NCI-H82 treated with DMSO at 0.1 percent for 48 hours (cell line): Measurements from ENCODE around the gene PTPN22.

Experiments
- DNase-seq: peaks from one replicate; lab custom pipeline; 2025; ENCODE audit not compliant: unreplicated experiment; lab: John Stamatoyannopoulos, UW

The PTPN22 gene

GRCh38 chr1:113887402-113888175 is 16.1 kb upstream of the PTPN22 start, which contains the start of gene BCL2L15:
BCL2L15 (minus strand) TSS chr1:113887581; CDS start chr1:113887375, 206 bp downstream.
- DNase-seq = no peak

- DNase-seq = no peak
These were observed 15.2 kb upstream of the PTPN22 start for GRCh38 chr1:113886417-113887401.

- no peak for DNase-seq
These were observed 10.1 kb upstream of the PTPN22 start for GRCh38 chr1:113881661-113882060.

GRCh38 chr1:113879739-113880038 is 8.2 kb upstream of the PTPN22 start:
- DNase-seq = no peak

- no peak for DNase-seq
These were observed 4.7 kb upstream of the PTPN22 start for GRCh38 chr1:113876176-113876575.

GRCh38 chr1:113875714-113876113 is 4.2 kb upstream of the PTPN22 start:
- no peak for DNase-seq

- DNase-seq = no peak
These were observed 2.7 kb upstream of the PTPN22 start for GRCh38 chr1:113874012-113874879.

GRCh38 chr1:113872219-113872935 is 865 bp upstream of the PTPN22 start:
- DNase-seq = no peak

GRCh38 chr1:113870778-113871177 is 734 bp downstream of the PTPN22 start:
- no peak for DNase-seq

- no peak for DNase-seq
These were observed 3.0 kb downstream of the PTPN22 start for GRCh38 chr1:113868387-113869083.

GRCh38 chr1:113861641-113862040 is 9.9 kb downstream of the PTPN22 start:
- DNase-seq = no peak

- no peak for DNase-seq
These were observed 10.6 kb downstream of the PTPN22 start for GRCh38 chr1:113860891-113861290.

GRCh38 chr1:113859478-113860175 is 11.9 kb downstream of the PTPN22 start:
- DNase-seq = no peak

GRCh38 chr1:113858982-113859381 is 12.5 kb downstream of the PTPN22 start:
- no peak for DNase-seq

GRCh38 chr1:113858418-113858817 is 13.1 kb downstream of the PTPN22 start:
- no peak for DNase-seq

GRCh38 chr1:113857776-113858175 is 13.7 kb downstream of the PTPN22 start:
- DNase-seq = no peak

- no peak for DNase-seq
These were observed 15.1 kb downstream of the PTPN22 start for GRCh38 chr1:113856401-113856790.

GRCh38 chr1:113855630-113856400 is 15.7 kb downstream of the PTPN22 start:
- DNase-seq = no peak
